SU-DHL-6 (cell line): Measurements from ENCODE around the gene CYTH1.

Experiments
- H2AFZ ChIP-seq: fragments of 200-600 bp; sonication (generic); 2 replicates; pipeline ENCODE4 v1.6.1; 2014; ENCODE audit warnings: low read depth, mild to moderate bottlenecking, moderate library complexity, mixed read lengths, antibody characterized with exemption, low read length; ENCODE audit not compliant: severe bottlenecking
- H3F3A ChIP-seq: fragments of 200-600 bp; shearing (Covaris generic); 2 replicates; pipeline ENCODE4 v1.6.0; 2016; ENCODE audit warnings: antibody characterized with exemption, mild to moderate bottlenecking; ENCODE audit not compliant: insufficient read depth
- H3K27ac ChIP-seq: fragments of 200-600 bp; sonication (generic); 2 replicates; pipeline ENCODE4 v1.5.1; 2016; ENCODE audit warnings: low read depth, mild to moderate bottlenecking, low read length, moderate library complexity, mixed read lengths
- H3K27me3 ChIP-seq: fragments of 200-600 bp; sonication (generic), shearing (Covaris generic); 2 replicates; pipeline ENCODE4 v1.6.0; 2014; ENCODE audit warnings: mild to moderate bottlenecking, low read length
- H3K36me3 ChIP-seq: fragments of 200-600 bp; sonication (generic); 2 replicates; pipeline ENCODE4 v1.6.1; 2014; ENCODE audit warnings: mild to moderate bottlenecking, low read length, mixed read lengths
- H3K4me2 ChIP-seq: fragments of 300-600, 200-600 bp; shearing (Covaris generic), sonication (generic); 2 replicates; pipeline ENCODE4 v1.6.0; 2014; ENCODE audit warnings: low read length, low read depth, mild to moderate bottlenecking; ENCODE audit not compliant: poor library complexity, severe bottlenecking
- H3K4me3 ChIP-seq: fragments of 200-600 bp; sonication (generic); 2 replicates; pipeline ENCODE4 v1.5.1; 2014; ENCODE audit warnings: antibody characterized with exemption, low read length, mild to moderate bottlenecking, mixed read lengths; ENCODE audit not compliant: insufficient read depth, poor library complexity, severe bottlenecking
- H3K79me2 ChIP-seq: fragments of 200-600 bp; sonication (generic); 2 replicates; pipeline ENCODE4 v1.6.1; 2014; ENCODE audit warnings: mild to moderate bottlenecking, low read length, moderate library complexity; ENCODE audit not compliant: insufficient read depth
- H3K9ac ChIP-seq: fragments of 200-600 bp; sonication (generic); 2 replicates; pipeline ENCODE4 v1.7.0; 2014; ENCODE audit warnings: mild to moderate bottlenecking, low read length
- H3K9me2 ChIP-seq: fragments of 200-600 bp; sonication (generic); replicated peaks from 2 replicates; pipeline ENCODE4 v1.6.1; 2014; ENCODE audit warnings: low read length; ENCODE audit not compliant: insufficient read depth
- H3K9me3 ChIP-seq: fragments of 200-600 bp; sonication (generic); 2 replicates; pipeline ENCODE4 v1.6.1; 2014; ENCODE audit warnings: low read length, mixed read lengths; ENCODE audit not compliant: insufficient read depth
- H4K20me1 ChIP-seq: fragments of 200-600 bp; sonication (generic); 2 replicates; pipeline ENCODE4 v1.6.1; 2014; ENCODE audit warnings: low read depth, mild to moderate bottlenecking, antibody characterized with exemption, low read length, moderate library complexity, mixed read lengths
- EZH2phosphoT487 ChIP-seq: fragments of 200-600 bp; sonication (generic), shearing (Covaris generic); conservative IDR thresholded peaks from 2 replicates; pipeline ENCODE4 v1.6.1; 2018; ENCODE audit warnings: mild to moderate bottlenecking, antibody characterized with exemption, low read length, moderate library complexity, mixed read lengths
- TF ChIP-seq, protein P1 (sequence below): fragments of 200-600 bp; sonication (generic); IDR thresholded peaks from one replicate; pipeline ENCODE4 v1.5.1; 2017; ENCODE audit warnings: antibody characterized with exemption, mild to moderate bottlenecking, low read length, moderate library complexity; ENCODE audit not compliant: insufficient read depth, poor library complexity, severe bottlenecking

CYTH1 gene

DNA sequence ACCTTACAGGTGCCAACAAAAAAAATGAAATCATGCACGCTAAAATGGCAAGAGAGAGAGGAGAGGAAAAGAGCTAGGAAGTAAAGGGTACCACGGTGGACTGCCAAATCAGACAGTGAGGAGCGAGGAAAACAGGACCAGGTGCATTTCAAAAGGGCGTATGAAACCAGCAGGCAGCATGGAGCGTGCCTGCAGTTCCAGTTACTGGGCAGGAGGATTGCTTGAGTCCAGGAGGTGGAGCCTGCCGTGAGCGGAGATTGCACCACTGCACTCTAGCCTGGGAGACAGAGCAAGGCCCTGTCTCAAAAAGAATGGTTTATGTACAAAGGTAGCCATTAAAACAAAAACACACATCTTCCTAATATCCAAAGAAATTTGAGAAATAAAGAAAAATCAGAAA, 42.2 kb upstream of the CYTH1 start:
- peaks cover 5% of the 10 kb centered on the region; the same call in 1 of the 2 replicates for H3K36me3 ChIP-seq
- H3K79me2 ChIP-seq, result peaks cover 6% of the 10 kb centered on the region; the same call in 1 of the 2 replicates
- no peak overlapping the region for H3K4me3 ChIP-seq
- H4K20me1 ChIP-seq, result no peaks in the 10 kb centered on the region
- H2AFZ ChIP-seq, result no peak overlapping the region
- H3K9ac ChIP-seq, result no peak overlapping the region
- H3K27me3 ChIP-seq, result no peaks in the 10 kb centered on the region
- no peak overlapping the region for H3K27ac ChIP-seq
- H3K9me3 ChIP-seq, result no peaks in the 10 kb centered on the region
- no peak overlapping the region for H3K4me2 ChIP-seq
- no peaks in the 10 kb centered on the region for H3K9me2 ChIP-seq
- no peak for TF ChIP-seq EZH2phosphoT487
- TF ChIP-seq, protein P1, sequence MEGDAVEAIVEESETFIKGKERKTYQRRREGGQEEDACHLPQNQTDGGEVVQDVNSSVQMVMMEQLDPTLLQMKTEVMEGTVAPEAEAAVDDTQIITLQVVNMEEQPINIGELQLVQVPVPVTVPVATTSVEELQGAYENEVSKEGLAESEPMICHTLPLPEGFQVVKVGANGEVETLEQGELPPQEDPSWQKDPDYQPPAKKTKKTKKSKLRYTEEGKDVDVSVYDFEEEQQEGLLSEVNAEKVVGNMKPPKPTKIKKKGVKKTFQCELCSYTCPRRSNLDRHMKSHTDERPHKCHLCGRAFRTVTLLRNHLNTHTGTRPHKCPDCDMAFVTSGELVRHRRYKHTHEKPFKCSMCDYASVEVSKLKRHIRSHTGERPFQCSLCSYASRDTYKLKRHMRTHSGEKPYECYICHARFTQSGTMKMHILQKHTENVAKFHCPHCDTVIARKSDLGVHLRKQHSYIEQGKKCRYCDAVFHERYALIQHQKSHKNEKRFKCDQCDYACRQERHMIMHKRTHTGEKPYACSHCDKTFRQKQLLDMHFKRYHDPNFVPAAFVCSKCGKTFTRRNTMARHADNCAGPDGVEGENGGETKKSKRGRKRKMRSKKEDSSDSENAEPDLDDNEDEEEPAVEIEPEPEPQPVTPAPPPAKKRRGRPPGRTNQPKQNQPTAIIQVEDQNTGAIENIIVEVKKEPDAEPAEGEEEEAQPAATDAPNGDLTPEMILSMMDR, result no peak
- no peaks in the 10 kb centered on the region for H3F3A ChIP-seq

DNA sequence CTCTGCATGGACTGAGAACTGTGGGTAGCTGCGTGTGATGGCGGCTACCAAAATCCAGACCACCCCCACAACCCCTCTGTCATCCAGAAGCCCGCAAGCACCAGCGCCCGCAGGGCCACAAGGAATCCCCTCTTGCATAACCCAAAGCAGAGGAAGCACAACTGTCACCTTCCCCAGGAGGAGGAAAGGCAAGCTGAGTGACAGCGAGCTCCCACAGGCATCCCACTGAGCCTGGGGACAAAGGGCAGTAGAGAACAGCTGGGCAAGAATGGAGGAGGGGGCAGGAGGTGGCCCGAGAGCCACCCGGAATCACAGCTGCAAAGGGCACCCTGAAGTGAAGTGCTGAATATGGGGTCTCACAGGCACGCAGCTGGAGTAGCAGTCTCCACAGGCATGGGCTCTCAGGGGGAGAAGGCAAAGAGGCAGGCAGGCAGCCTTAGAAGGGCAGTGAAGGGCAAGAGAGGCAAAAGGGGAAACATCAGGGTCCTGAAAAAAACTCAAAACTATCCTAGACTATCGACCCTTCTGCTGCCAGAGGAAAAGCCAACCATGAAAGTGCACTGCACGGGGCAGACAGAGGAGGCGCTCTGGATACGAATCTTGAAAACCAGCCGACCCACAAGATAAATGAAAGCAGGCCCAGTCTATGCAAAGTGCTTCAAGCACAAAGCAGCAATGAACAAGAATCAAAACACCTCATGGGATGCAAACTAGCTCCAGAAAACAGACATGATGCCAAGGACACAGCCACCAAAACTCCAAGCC, 41.4 kb upstream of the CYTH1 start:
- Histone ChIP-seq H3K79me2 (no peaks in the 10 kb centered on the region), H3K4me2 (no peak overlapping the region), H4K20me1 (no peaks in the 10 kb centered on the region), H2AFZ (no peak overlapping the region), H3F3A (no peaks in the 10 kb centered on the region), H3K36me3 (peaks cover 3% of the 10 kb centered on the region; the same call in 1 of the 2 replicates), H3K27ac (no peak overlapping the region), H3K27me3 (no peaks in the 10 kb centered on the region), H3K4me3 (no peak overlapping the region), H3K9me2 (no peaks in the 10 kb centered on the region), H3K9me3 (no peaks in the 10 kb centered on the region), H3K9ac (no peak overlapping the region)
- TF ChIP-seq, protein P1, result no peak
- TF ChIP-seq EZH2phosphoT487, result no peak

DNA sequence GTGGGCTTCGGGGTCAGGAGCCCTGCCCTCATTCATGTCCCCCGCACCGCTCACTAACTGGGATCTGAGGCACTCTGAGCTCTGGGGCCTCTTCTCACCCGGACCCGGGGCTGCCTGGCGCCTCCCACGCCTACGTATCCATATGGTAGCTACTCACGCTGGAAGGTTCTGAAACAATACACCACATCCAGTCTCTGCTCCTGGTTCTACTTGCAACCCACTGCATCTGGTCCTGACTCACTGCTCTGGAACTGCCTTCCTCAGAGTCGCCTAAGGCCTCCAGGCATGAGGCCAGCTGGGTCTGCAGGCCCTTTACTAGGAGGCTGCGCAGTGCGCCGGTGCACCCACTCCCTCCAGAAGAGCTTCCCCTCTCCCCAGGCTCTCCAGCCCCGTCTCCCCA, 40.5 kb upstream of the CYTH1 start:
- no peaks in the 10 kb centered on the region for H3F3A ChIP-seq
- H3K4me2 ChIP-seq, result no peak overlapping the region
- H3K9ac ChIP-seq, result no peak overlapping the region
- no peaks in the 10 kb centered on the region for H3K9me2 ChIP-seq
- no peaks in the 10 kb centered on the region for H3K9me3 ChIP-seq
- no peak overlapping the region for H2AFZ ChIP-seq
- no peak for TF ChIP-seq EZH2phosphoT487
- TF ChIP-seq, protein P1, result no peak
- peaks cover 11% of the 10 kb centered on the region; the same call in 1 of the 2 replicates for H3K36me3 ChIP-seq
- H4K20me1 ChIP-seq, result no peaks in the 10 kb centered on the region
- H3K27me3 ChIP-seq, result no peaks in the 10 kb centered on the region
- H3K4me3 ChIP-seq, result no peak overlapping the region
- no peak overlapping the region for H3K27ac ChIP-seq
- no peaks in the 10 kb centered on the region for H3K79me2 ChIP-seq
